Testis (tissue), 3 donors: Measurements from ENCODE around the gene EMC6. TPM values are rescaled to one million over a fixed set of nuclear protein-coding genes. Genes with fewer than 3 reads are reported as not detected.

Experiments
- DNase-seq: peaks from one replicate; pipeline ENCODE4 v3.0.0-alpha.2; 2019
- H3K27ac ChIP-seq, 2 donors: fragments of 200-600 bp; sonication (generic); one replicate each; pipeline ENCODE4 v1.5.1; 2019
- H3K27me3 ChIP-seq: fragments of 200-600 bp; sonication (generic); one replicate; pipeline ENCODE4 v1.5.1; 2019
- H3K36me3 ChIP-seq: fragments of 200-600 bp; sonication (generic); one replicate; pipeline ENCODE4 v1.5.1; 2017; ENCODE audit warnings: low read depth; ENCODE audit errors: missing control alignments
- H3K4me1 ChIP-seq: fragments of 200-600 bp; sonication (generic); one replicate; pipeline ENCODE4 v1.5.1; 2019
- H3K4me3 ChIP-seq, 2 donors: fragments of 200-600 bp; sonication (generic); one replicate each; pipeline ENCODE4 v1.5.1; 2017 to 2019
- H3K9me3 ChIP-seq: fragments of 200-600 bp; sonication (generic); one replicate; pipeline ENCODE4 v1.5.1; 2017
- CTCF ChIP-seq, 3 experiments: fragments of 450-650 bp in 2 of 3; fragments of 200-600 bp in 1 of 3; sonication (generic) in 1 of 3; IDR thresholded peaks; one replicate each; pipeline ENCODE4 v1.5.1; 2016 to 2019; ENCODE audit warnings: antibody characterized with exemption in 3 of 3, mild to moderate bottlenecking in 2 of 3, moderate library complexity in 1 of 3
- POLR2A ChIP-seq: fragments of 450-650 bp; IDR thresholded peaks from one replicate; pipeline ENCODE4 v1.6.1; 2017; ENCODE audit warnings: antibody characterized with exemption, mild to moderate bottlenecking, moderate library complexity
- WGBS, 2 donors: methylation state at CpG; one replicate each; pipeline ENCODE4 v1.1.5; 2018; 5-methylcytosine and 5-hydroxymethylcytosine counted together
- intact Hi-C: fragments of 100-400 bp; cut with DNase I; formaldehyde crosslinking; loops from one replicate; pipeline ENCODE4 v1.15.1; 2023; ENCODE audit warnings: low total_unique reads
- polyA plus RNA-seq: library from polyadenylated mRNA; stranded (reverse); fragments of 350-450 nt; fragmentation: Illumina TruSeq; extraction: RNeasy Lipid Tissue Mini Kit (QIAGEN cat#74804); gene quantifications from one replicate; pipeline ENCODE4 v1.2.3, GENCODE V29; 2014; ENCODE audit warnings: low read depth, low replicate concordance; ENCODE audit not compliant: insufficient read depth
- total RNA-seq, 2 donors: library from RNA; depleted of rRNA; stranded (reverse); fragments of >200 nt; gene quantifications; one replicate each; pipeline ENCODE4 v1.2.3, GENCODE V29; 2016

EMC6 gene
- total and polyA plus RNA-seq, 3 donors from 2014 or later = 39.0 to 74.1 (median 46.5) TPM

- intact Hi-C loops = no loop called here
- 65 to 68% methylated on average over 11 to 18 of the region's 19 CpGs for WGBS, 2 donors
- Histone ChIP-seq H3K27ac (no peak overlapping the region), H3K9me3 (no peaks in the 10 kb centered on the region), H3K36me3 (no peaks in the 10 kb centered on the region), H3K4me1 (no peaks in the 10 kb centered on the region), H3K27me3 (no peaks in the 10 kb centered on the region), H3K4me3 (no peak overlapping the region)
- TF ChIP-seq POLR2A (no peak), CTCF (IDR thresholded peaks at IDR 0.05) (no peak)
- DNase-seq = no peak
Observed at GRCh38 chr17:3688027-3688553, 19.5 kb downstream of the EMC6 start.

DNA sequence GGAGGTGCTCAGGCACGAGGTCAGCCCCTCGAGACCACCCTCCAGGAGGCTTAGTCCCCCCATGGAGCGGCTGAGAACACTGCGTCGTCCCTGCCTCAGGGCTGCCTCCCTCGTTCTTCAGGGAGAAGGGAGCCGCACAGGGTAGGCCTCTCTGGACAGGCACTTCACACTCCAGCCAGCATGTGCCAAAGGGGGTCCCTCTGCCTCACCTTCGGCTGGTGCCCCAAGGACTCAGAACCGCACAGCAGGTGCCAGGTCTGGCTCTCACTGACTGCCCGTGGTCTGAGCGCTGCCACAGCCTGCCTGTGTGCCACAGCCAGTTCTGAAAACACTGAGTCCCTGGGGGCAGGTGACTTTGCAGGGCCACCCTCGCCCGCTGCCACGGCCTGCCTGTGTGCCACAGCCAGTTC lies 20.2 kb downstream of the EMC6 start:
- Histone ChIP-seq H3K4me3 (no peak overlapping the region), H3K9me3 (no peaks in the 10 kb centered on the region), H3K27me3 (no peaks in the 10 kb centered on the region), H3K36me3 (no peaks in the 10 kb centered on the region), H3K27ac (no peak overlapping the region), H3K4me1 (no peaks in the 10 kb centered on the region)
- intact Hi-C loops = no loop called here
- TF ChIP-seq CTCF (IDR thresholded peaks at IDR 0.05) (no peak), POLR2A (no peak)
- 86 to 88% methylated on average over 3 to 14 of the region's 14 CpGs for WGBS, 2 donors
- DNase-seq = no peak

DNA sequence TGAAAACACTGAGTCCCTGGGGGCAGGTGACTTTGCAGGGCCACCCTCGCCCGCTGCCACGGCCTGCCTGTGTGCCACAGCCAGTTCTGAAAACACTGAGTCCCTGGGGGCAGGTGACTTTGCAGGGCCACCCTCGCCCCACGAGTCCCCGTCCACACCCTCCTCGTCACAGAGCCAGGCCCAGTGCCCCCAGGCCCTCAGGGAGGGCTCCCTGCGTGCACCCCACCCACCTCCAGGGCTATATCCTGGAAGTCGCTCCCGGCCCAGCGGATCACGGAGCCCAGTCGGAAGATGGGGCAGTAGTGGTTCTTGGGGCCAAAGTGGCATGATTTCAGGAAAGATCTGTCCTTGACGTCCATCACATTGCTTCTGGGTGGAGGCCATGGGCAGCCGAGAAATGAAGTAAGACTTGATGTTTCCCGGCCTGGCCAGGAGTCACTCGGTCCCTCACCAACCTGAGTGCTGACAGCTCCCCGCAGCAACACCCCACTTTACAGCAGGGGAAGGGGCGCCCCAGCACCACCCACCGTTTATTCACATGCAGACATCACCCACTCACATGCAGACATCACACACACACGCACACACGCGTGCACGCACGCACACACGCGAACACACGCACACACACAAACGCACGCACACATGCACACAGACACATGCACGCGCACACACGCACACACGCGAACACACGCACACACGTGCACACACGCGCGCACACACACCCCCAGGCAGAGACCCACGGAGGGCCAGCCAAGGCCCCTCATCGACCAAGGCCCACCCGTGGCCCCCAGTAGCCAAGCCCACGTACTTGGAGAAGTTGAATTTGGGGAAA lies 20.9 kb downstream of the EMC6 start:
- 87 to 91% methylated on average over 28 to 44 of the region's 44 CpGs for WGBS, 2 donors
- H3K4me3 ChIP-seq = no peak overlapping the region
- no peak for DNase-seq
- H3K4me1 ChIP-seq = no peaks in the 10 kb centered on the region
- TF ChIP-seq CTCF (IDR thresholded peaks at IDR 0.05) (no peak), POLR2A (no peak)
- intact Hi-C loops = no loop called here
- H3K9me3 ChIP-seq = no peaks in the 10 kb centered on the region
- H3K27me3 ChIP-seq = no peaks in the 10 kb centered on the region
- H3K36me3 ChIP-seq = no peaks in the 10 kb centered on the region
- H3K27ac ChIP-seq = no peak overlapping the region

DNA sequence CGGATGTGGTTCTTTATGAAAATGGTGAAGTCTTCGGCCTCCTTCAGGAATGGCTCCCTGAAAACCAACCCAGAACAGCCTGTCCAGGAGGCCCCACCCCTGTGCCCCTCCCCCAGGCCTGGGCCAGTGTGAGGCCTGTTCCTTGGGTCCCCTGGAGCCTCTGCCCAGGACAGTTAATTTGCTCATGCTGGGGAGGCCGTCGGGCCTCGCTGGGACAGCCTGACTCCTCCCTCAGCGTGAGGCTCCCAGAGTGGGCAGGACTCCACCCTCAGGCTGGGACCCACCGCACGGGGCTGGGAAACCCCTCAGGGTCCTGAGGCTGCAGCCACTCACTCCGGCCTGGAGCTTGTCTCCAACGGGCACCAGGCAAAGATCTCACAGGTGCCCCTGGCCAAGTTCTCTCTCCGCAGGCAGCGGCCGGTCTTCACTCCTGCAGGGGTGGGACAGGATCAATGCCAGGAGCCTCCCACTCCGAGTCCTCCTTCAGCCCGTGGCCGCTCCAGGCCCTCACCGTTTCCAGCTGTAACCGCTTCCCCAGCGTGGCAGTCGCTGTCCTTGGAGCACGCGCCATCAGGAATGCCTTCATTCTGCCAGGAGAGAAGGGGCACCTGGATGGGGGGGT lies 21.6 kb downstream of the EMC6 start:
- Histone ChIP-seq H3K36me3 (no peaks in the 10 kb centered on the region), H3K27me3 (no peaks in the 10 kb centered on the region), H3K4me3 (no peak overlapping the region), H3K27ac (no peak overlapping the region), H3K9me3 (no peaks in the 10 kb centered on the region), H3K4me1 (peaks cover 6% of the 10 kb centered on the region)
- intact Hi-C loops = no loop called here
- WGBS, 2 donors = 44 to 53% methylated on average over 5 to 22 of the region's 22 CpGs
- TF ChIP-seq POLR2A (no peak), CTCF (IDR thresholded peaks at IDR 0.05) (no peak)
- peak; percentile 38 for DNase-seq
